ENCODE data around the gene DPF3. TPM values are rescaled to one million over a fixed set of nuclear protein-coding genes. Genes with fewer than 3 reads are reported as not detected.
A peak's percentile ranks its signal among the peaks of the same experiment; 100 is the strongest.

The DPF3 gene
- total RNA-seq, 1 donor from 2014 or later, result 1.3 TPM

DNA sequence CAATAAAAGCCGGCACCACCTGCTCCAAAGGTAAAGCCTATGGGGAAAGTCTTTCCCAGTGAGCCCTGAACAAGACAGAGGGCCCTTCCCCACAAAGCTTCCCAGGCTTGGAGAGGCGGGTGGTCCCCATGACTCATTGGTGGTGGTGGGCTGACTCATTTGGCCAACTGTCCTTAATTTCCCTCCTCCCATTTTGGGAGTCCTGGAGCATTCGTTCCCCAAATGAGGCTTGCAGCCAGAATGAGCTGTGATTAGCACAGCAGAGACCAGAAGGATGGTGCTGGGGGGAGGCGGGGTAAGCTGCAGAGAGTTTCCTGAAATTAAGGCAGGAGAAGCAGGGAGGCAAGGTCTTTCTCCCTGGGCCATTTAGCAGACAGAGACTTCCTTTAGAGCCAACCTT, 241.7 kb downstream of the DPF3 start:
- no peaks in the 10 kb centered on the region for H3K9me3 Mint-ChIP-seq
- H3K4me1 Mint-ChIP-seq, result no peaks in the 10 kb centered on the region
- H3K36me3 Mint-ChIP-seq (ENCODE audit: low read depth), result no peaks in the 10 kb centered on the region
- H3K4me3 Mint-ChIP-seq, result no peak overlapping the region
- no peak for TF ChIP-seq CTCF (conservative IDR thresholded peaks at IDR 0.05)
- no peaks in the 10 kb centered on the region for H3K27me3 Mint-ChIP-seq (ENCODE audit: low read depth)
- DNase-seq (ENCODE audit: low read depth, low spot score), result no peak
- no peak overlapping the region for H3K27ac Mint-ChIP-seq (ENCODE audit: unreplicated experiment)

DNA sequence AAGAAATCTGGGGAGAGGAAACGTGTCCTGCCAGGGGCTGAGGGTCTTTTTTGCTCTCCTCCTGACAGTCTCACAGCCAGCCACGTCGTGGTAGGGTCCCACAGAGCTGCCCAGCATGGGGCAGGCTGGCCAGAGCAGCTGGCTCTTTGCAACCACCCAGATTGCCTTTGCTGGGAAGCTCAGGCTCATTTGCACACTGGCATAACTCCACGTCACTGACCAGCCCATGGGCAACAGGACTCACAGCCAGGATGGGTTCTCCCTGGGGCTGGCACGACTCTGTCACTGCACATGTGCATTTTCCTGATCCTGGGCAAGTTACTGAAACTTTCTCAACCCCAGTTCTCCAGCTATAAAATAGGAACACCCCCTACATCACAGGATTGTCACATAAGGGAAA, 242.2 kb downstream of the DPF3 start:
- no peak for TF ChIP-seq CTCF (conservative IDR thresholded peaks at IDR 0.05)
- H3K4me3 Mint-ChIP-seq, result no peak overlapping the region
- H3K27ac Mint-ChIP-seq (ENCODE audit: unreplicated experiment), result no peak overlapping the region
- H3K27me3 Mint-ChIP-seq (ENCODE audit: low read depth), result no peaks in the 10 kb centered on the region
- no peaks in the 10 kb centered on the region for H3K36me3 Mint-ChIP-seq (ENCODE audit: low read depth)
- no peaks in the 10 kb centered on the region for H3K9me3 Mint-ChIP-seq
- DNase-seq (ENCODE audit: low read depth, low spot score), result no peak
- H3K4me1 Mint-ChIP-seq, result no peaks in the 10 kb centered on the region

- Mint-ChIP-seq H3K27me3 (ENCODE audit: low read depth) (no peaks in the 10 kb centered on the region), H3K4me1 (no peaks in the 10 kb centered on the region), H3K36me3 (ENCODE audit: low read depth) (no peaks in the 10 kb centered on the region), H3K27ac (ENCODE audit: unreplicated experiment) (no peak overlapping the region), H3K4me3 (no peak overlapping the region), H3K9me3 (no peaks in the 10 kb centered on the region)
- TF ChIP-seq CTCF (conservative IDR thresholded peaks at IDR 0.05), result no peak
- DNase-seq (ENCODE audit: low read depth, low spot score), result peak; percentile 7
These were observed 242.8 kb downstream of the DPF3 start for GRCh38 chr14:72651081-72651480.

DNA sequence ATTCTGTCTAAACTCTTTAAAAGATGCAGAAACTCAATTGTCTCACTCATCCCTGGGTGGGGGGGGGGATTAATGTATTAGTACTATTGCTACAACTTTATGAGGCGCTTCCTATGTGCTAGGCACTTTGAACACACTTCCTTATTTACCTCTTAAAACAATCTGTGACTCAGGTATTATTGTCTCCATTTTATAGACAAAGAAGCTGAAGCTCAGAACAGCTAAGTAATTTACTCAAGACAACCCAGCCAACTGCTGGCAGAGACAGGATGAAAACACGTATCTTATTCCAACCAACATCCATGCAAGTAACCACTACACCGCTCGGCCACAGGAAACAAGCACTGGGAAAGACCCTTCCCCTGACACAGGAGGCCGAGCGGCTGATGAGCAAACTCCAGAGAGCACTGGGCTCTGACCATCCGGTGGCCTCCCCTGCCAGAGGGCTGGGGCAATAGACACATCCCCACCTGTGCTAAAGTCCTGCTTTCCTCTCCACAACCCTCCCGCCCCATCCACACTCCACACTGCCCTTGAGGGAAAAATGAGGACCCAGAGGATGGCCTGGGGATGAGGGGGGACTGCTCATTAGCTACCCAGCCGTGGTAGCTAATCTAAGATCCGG, 244.2 kb downstream of the DPF3 start:
- DNase-seq (ENCODE audit: low read depth, low spot score), result no peak
- no peak overlapping the region for H3K4me3 Mint-ChIP-seq
- TF ChIP-seq CTCF (conservative IDR thresholded peaks at IDR 0.05), result no peak
- no peaks in the 10 kb centered on the region for H3K36me3 Mint-ChIP-seq (ENCODE audit: low read depth)
- H3K4me1 Mint-ChIP-seq, result no peaks in the 10 kb centered on the region
- H3K27me3 Mint-ChIP-seq (ENCODE audit: low read depth), result no peaks in the 10 kb centered on the region
- no peaks in the 10 kb centered on the region for H3K9me3 Mint-ChIP-seq
- H3K27ac Mint-ChIP-seq (ENCODE audit: unreplicated experiment), result peak overlapping the region; percentile 43

DNA sequence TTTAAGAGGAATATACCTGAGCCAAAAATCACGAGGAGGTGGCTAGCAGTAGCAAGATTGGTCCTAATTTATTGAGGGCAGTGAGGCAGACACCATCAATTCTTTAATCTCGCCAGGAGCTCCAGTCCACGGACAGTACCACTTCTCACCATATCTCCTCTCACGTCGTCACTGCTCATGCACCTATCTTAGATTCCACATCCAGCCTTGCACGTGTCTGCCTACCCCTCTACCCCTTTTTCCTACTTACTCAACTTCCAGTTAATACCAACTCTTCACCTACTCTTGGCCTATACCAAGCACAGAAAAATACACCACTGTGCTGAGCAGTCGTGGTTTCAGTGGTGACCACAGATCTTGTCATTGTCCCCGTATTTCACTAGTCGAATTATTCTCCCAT, 246.1 kb downstream of the DPF3 start:
- Mint-ChIP-seq H3K27ac (ENCODE audit: unreplicated experiment) (no peak overlapping the region), H3K36me3 (ENCODE audit: low read depth) (no peaks in the 10 kb centered on the region), H3K27me3 (ENCODE audit: low read depth) (no peaks in the 10 kb centered on the region), H3K9me3 (no peaks in the 10 kb centered on the region), H3K4me1 (peaks cover 10% of the 10 kb centered on the region), H3K4me3 (no peak overlapping the region)
- no peak for DNase-seq (ENCODE audit: low read depth, low spot score)
- no peak for TF ChIP-seq CTCF (conservative IDR thresholded peaks at IDR 0.05)
